ENCODE data around the gene HERPUD1. TPM values are rescaled to one million over a fixed set of nuclear protein-coding genes. Genes with fewer than 3 reads are reported as not detected.

The HERPUD1 gene
- total and polyA plus RNA-seq, 2 of the 13 experiments (the other 11 are each of a cell fraction or from before 2014, with no cell fraction given), result 96.2 to 323 TPM

GRCh38 chr16:56950881-56951771 is 19.2 kb downstream of the HERPUD1 start (continued):
- TF ChIP-seq GMEB1 (CRISPR knock-in tag; IDR thresholded peaks at IDR 0.05; ENCODE audit: borderline replicate concordance) (peak; percentile 31; the same call in 1 of the 2 replicates), AGO2 (optimal IDR thresholded peaks at IDR 0.05; ENCODE audit: low read depth, low read length) (no peak), AKNA (CRISPR knock-in tag; IDR thresholded peaks at IDR 0.05; ENCODE audit: borderline replicate concordance) (no peak), ZFP37 (CRISPR knock-in tag; IDR thresholded peaks at IDR 0.05; ENCODE audit: borderline replicate concordance) (no peak), TEAD3 (CRISPR knock-in tag; optimal IDR thresholded peaks at IDR 0.05; ENCODE audit: borderline replicate concordance) (peak; percentile 24), KLF13 (CRISPR knock-in tag; IDR thresholded peaks at IDR 0.05) (0 out of 2 replicates have a peak, but pooled peaks have one; percentile 32)
